PC-9 (cell line): Measurements from ENCODE around the gene USP7. TPM values are rescaled to one million over a fixed set of nuclear protein-coding genes. Genes with fewer than 3 reads are reported as not detected.

ENCODE experiments used
- BruUV-seq: library from RNA; stranded (reverse); fragments of 400-500 nt; replicated peaks from 2 replicates; lab custom pipeline; 2021; lab: Mats Ljungman, UMichigan
- CTCF ChIA-PET: fragments of 300-600 bp; sonication (Branson Sonifier 250); formaldehyde crosslinking; loops from one replicate; lab custom pipeline; 2022; ENCODE audit warnings: antibody characterized with exemption; lab: Charles Lee
- POLR2A ChIA-PET: fragments of 300-600 bp; sonication (Branson Sonifier 250); formaldehyde crosslinking; loops from one replicate; lab custom pipeline; 2022; ENCODE audit warnings: antibody characterized with exemption; ENCODE audit not compliant: unreplicated experiment; lab: Charles Lee
- DNase-seq, 2 experiments: peaks; one replicate each; pipeline versions ENCODE4 v3.0.0 to v3.0.0-alpha.2; 2015 to 2022; ENCODE audit warnings: mixed read lengths in 1 of 2
- H2AFZ ChIP-seq: fragments of 200-600 bp; sonication (generic); 2 replicates; pipeline ENCODE4 v1.8.1; 2017; ENCODE audit warnings: antibody characterized with exemption
- H3F3A ChIP-seq: fragments of 200-600 bp; sonication (generic); 2 replicates; pipeline ENCODE4 v1.8.1; 2017; ENCODE audit warnings: antibody characterized with exemption, mild to moderate bottlenecking, low read depth; ENCODE audit not compliant: insufficient read depth
- H3K27ac ChIP-seq: fragments of 200-600 bp; sonication (generic); 2 replicates; pipeline ENCODE4 v1.6.1; 2016; ENCODE audit warnings: mixed run types
- H3K27me3 ChIP-seq: fragments of 200-600 bp; sonication (generic); 2 replicates; pipeline ENCODE4 v1.6.1; 2016; ENCODE audit warnings: low read depth, mixed run types; ENCODE audit not compliant: insufficient read depth
- H3K36me3 ChIP-seq: fragments of 200-600 bp; sonication (generic); 2 replicates; pipeline ENCODE4 v1.6.1; 2016; ENCODE audit warnings: low read depth, mixed run types
- H3K4me1 ChIP-seq: fragments of 200-600 bp; sonication (generic); replicated peaks from 2 replicates; pipeline ENCODE4 v1.6.1; 2016; ENCODE audit warnings: mixed run types; ENCODE audit not compliant: insufficient read depth
- H3K4me2 ChIP-seq: fragments of 200-600 bp; sonication (generic); 2 replicates; pipeline ENCODE4 v1.6.1; 2017; ENCODE audit warnings: mixed run types
- H3K4me3 ChIP-seq: fragments of 200-600 bp; sonication (generic); 2 replicates; pipeline ENCODE4 v1.6.1; 2016; ENCODE audit warnings: mixed run types
- H3K79me2 ChIP-seq: fragments of 200-600 bp; sonication (generic); 2 replicates; pipeline ENCODE4 v1.6.1; 2017; ENCODE audit warnings: low read depth, mixed run types
- H3K9me2 ChIP-seq: fragments of 200-600 bp; sonication (generic); 2 replicates; pipeline ENCODE4 v1.8.1; 2017; ENCODE audit warnings: mild to moderate bottlenecking; ENCODE audit not compliant: insufficient read depth
- H3K9me3 ChIP-seq: fragments of 200-600 bp; sonication (generic); 2 replicates; pipeline ENCODE4 v1.8.1; 2016; ENCODE audit warnings: low read depth; ENCODE audit not compliant: insufficient read depth
- H4K20me1 ChIP-seq: fragments of 200-600 bp; sonication (generic); 2 replicates; pipeline ENCODE4 v1.8.1; 2017; ENCODE audit not compliant: insufficient read depth
- CTCF ChIP-seq: fragments of 200-600 bp; sonication (generic); conservative IDR thresholded peaks from 2 replicates; pipeline ENCODE4 v1.6.1; 2017; ENCODE audit warnings: mixed run types, antibody characterized with exemption, mild to moderate bottlenecking, moderate library complexity
- EZH2 ChIP-seq: fragments of 200-600 bp; sonication (generic); IDR thresholded peaks from 2 replicates; pipeline ENCODE4 v1.8.0; 2017; ENCODE audit warnings: antibody characterized with exemption, low read depth
- intact Hi-C: fragments of 100-400 bp; cut with micrococcal nuclease; formaldehyde crosslinking; loops from one replicate; pipeline ENCODE4 v1.10.0; 2022; ENCODE audit not compliant: unreplicated experiment
- total RNA-seq: library from RNA; stranded (reverse); gene quantifications from 2 replicates; pipeline ENCODE4 v1.2.3, GENCODE V29; 2021

The USP7 gene
- total RNA-seq, 1 experiment from 2014 or later: 167 TPM

GRCh38 chr16:9012330-9012729 lies 48.6 kb upstream of the USP7 start:
- no peaks in the 10 kb centered on the region for H3K9me2 ChIP-seq
- peaks cover 5% of the 10 kb centered on the region; the same call in 1 of the 2 replicates for H3K9me3 ChIP-seq
- BruUV-seq: no TSS peak
- H3F3A ChIP-seq: peaks cover 5% of the 10 kb centered on the region; the same call in 1 of the 2 replicates
- no peak for TF ChIP-seq EZH2
- TF ChIP-seq CTCF: no peak
- intact Hi-C loops: no loop called here
- no peaks in the 10 kb centered on the region for H3K4me1 ChIP-seq
- H3K36me3 ChIP-seq: no peaks in the 10 kb centered on the region
- CTCF ChIA-PET: no interaction called here
- POLR2A ChIA-PET: interaction anchor here (0.6 kb wide), 1 partner anchor 27 kb away, joined by 5 read pairs; no protein-coding TSS in a partner anchor
- H3K4me2 ChIP-seq: no peak overlapping the region
- H4K20me1 ChIP-seq: no peaks in the 10 kb centered on the region
- no peaks in the 10 kb centered on the region for H3K27me3 ChIP-seq
- H3K79me2 ChIP-seq: no peaks in the 10 kb centered on the region
- H3K27ac ChIP-seq: no peak overlapping the region
- H2AFZ ChIP-seq: no peak overlapping the region
- DNase-seq: no peak
- H3K4me3 ChIP-seq: no peak overlapping the region

GRCh38 chr16:9008601-9009260 lies 45.0 kb upstream of the USP7 start:
- TF ChIP-seq CTCF (peak; percentile 86), EZH2 (no peak)
- Histone ChIP-seq H3K4me2 (peak overlapping the region; percentile 58), H2AFZ (peak overlapping the region; percentile 62; the same call in 1 of the 2 replicates), H3K9me3 (no peaks in the 10 kb centered on the region), H3K4me3 (no peak overlapping the region; the same call in 1 of the 2 replicates), H3K79me2 (no peaks in the 10 kb centered on the region), H3K27ac (no peak overlapping the region), H3K4me1 (peaks cover 4% of the 10 kb centered on the region), H3K36me3 (no peaks in the 10 kb centered on the region), H3F3A (peaks cover 3% of the 10 kb centered on the region; the same call in 1 of the 2 replicates), H4K20me1 (no peaks in the 10 kb centered on the region), H3K9me2 (no peaks in the 10 kb centered on the region), H3K27me3 (no peaks in the 10 kb centered on the region)
- CTCF ChIA-PET: interaction anchor here (0.5 to 2.1 kb wide), 28 partner anchors 9 to 439 kb away, joined by 3 to 23 read pairs (median 4); partner anchors contain the start of genes ABAT, CARHSP1, HAPSTR1 and PMM2
- intact Hi-C loops: loop anchor here (1.0 to 10.0 kb wide), 4 partner anchors 74 to 441 kb away; no protein-coding TSS in a partner anchor
- POLR2A ChIA-PET: interaction anchor here (0.6 to 0.7 kb wide), 3 partner anchors 47 to 232 kb away, joined by 3 to 6 read pairs (median 3); no protein-coding TSS in a partner anchor
- no TSS peak for BruUV-seq
- peak in 1 of 2 experiments; percentile 72 for DNase-seq

GRCh38 chr16:9007177-9007794 lies 43.6 kb upstream of the USP7 start:
- Histone ChIP-seq H3K9me2 (no peaks in the 10 kb centered on the region), H3K9me3 (no peaks in the 10 kb centered on the region), H3K27ac (no peak overlapping the region), H3K4me2 (no peak overlapping the region), H3K27me3 (no peaks in the 10 kb centered on the region), H3K79me2 (no peaks in the 10 kb centered on the region), H2AFZ (no peak overlapping the region), H3F3A (peaks cover 3% of the 10 kb centered on the region; the same call in 1 of the 2 replicates), H3K4me1 (peaks cover 14% of the 10 kb centered on the region), H3K36me3 (no peaks in the 10 kb centered on the region), H3K4me3 (no peak overlapping the region), H4K20me1 (no peaks in the 10 kb centered on the region)
- TF ChIP-seq CTCF (no peak), EZH2 (no peak)
- intact Hi-C loops: loop anchor here (5.0 to 10.0 kb wide), 2 partner anchors 72 to 440 kb away; no protein-coding TSS in a partner anchor
- POLR2A ChIA-PET: no interaction called here
- no TSS peak for BruUV-seq
- no peak for DNase-seq
- CTCF ChIA-PET: interaction anchor here (0.6 kb wide), 2 partner anchors 56 to 95 kb away, joined by 3 to 4 read pairs; no protein-coding TSS in a partner anchor
